HCT116 (cell line): ENCODE measurements around the gene PRCC. TPM values are rescaled to one million over a fixed set of nuclear protein-coding genes. Genes with fewer than 3 reads are reported as not detected.

Source experiments
- ATAC-seq: fragments of 200-7000 bp; cut with Tn5 transposase; 2 replicates; pipeline ENCODE4 v1.9.1; 2020; ENCODE audit warnings: mild to moderate bottlenecking, moderate library complexity
- BruUV-seq: library from RNA; stranded (reverse); fragments of 400-500 nt; replicated peaks from 2 replicates; lab custom pipeline; 2021; lab: Mats Ljungman, UMichigan
- CTCF ChIA-PET: fragments of 300-600 bp; sonication (Branson Sonifier 250); formaldehyde crosslinking; loops from one replicate; lab custom pipeline; 2021; ENCODE audit warnings: antibody characterized with exemption; lab: Charles Lee
- POLR2A ChIA-PET: fragments of 300-600, 350-600 bp; sonication (Branson Sonifier 250); formaldehyde crosslinking; loops from one replicate; lab custom pipeline; 2021; ENCODE audit warnings: antibody characterized with exemption; lab: Charles Lee
- RAD21 ChIA-PET, 2 experiments: fragments of 300-600 bp; sonication (Branson Sonifier 250); formaldehyde crosslinking; loops; one replicate each; lab custom pipeline; 2023; ENCODE audit warnings: low total read pairs in 2 of 2; ENCODE audit not compliant: uncharacterized antibody in 2 of 2, unreplicated experiment in 2 of 2, low non-redundant PET in 1 of 2; lab: Charles Lee
- DNase-seq: peaks from one replicate; pipeline ENCODE4 v3.0.0-alpha.2; 2010; ENCODE audit warnings: low read depth, low spot score
- H2AFZ ChIP-seq: fragments of 200-600 bp; shearing (Covaris generic), sonication (generic); 2 replicates; pipeline ENCODE4 v1.6.1; 2017; ENCODE audit warnings: low read depth, mixed run types, mixed read lengths, antibody characterized with exemption, low read length; ENCODE audit not compliant: poor library complexity, severe bottlenecking
- H3K27ac ChIP-seq: 2 replicates; pipeline ENCODE4 v1.5.1; 2012; ENCODE audit warnings: low read depth, low read length
- H3K27me3 ChIP-seq: fragments of 200-600 bp; sonication (generic); 2 replicates; pipeline ENCODE4 v1.6.1; 2016; ENCODE audit warnings: mixed run types, low read length, mixed read lengths; ENCODE audit not compliant: insufficient read depth
- H3K36me3 ChIP-seq, 2 experiments: fragments of 200-500 bp in 1 of 2; fragments of 200-600 bp in 1 of 2; sonication (Bioruptor generic) in 1 of 2; sonication (generic) in 1 of 2; 2 replicates each; pipeline versions ENCODE4 v1.5.1 to v1.6.1; 2014 to 2016; ENCODE audit warnings: low read length in 2 of 2, inconsistent platforms in 1 of 2, mixed read lengths in 1 of 2, mixed run types in 1 of 2; ENCODE audit not compliant: insufficient read depth in 2 of 2, control insufficient read depth in 1 of 2
- H3K4me1 ChIP-seq, 2 experiments: fragments of 200-600 bp in 1 of 2; sonication (generic) in 1 of 2; 2 replicates each; pipeline versions ENCODE4 v1.5.1 to v1.6.1; 2012 to 2017; ENCODE audit warnings: low read length in 2 of 2, inconsistent platforms in 1 of 2, mild to moderate bottlenecking in 1 of 2, mixed read lengths in 1 of 2, mixed run types in 1 of 2, moderate library complexity in 1 of 2; ENCODE audit not compliant: insufficient read depth in 2 of 2, control insufficient read depth in 1 of 2
- H3K4me2 ChIP-seq: fragments of 200-600 bp; sonication (generic); 2 replicates; pipeline ENCODE4 v1.6.1; 2017; ENCODE audit warnings: mixed run types, low read length, mixed read lengths
- H3K4me3 ChIP-seq, 2 experiments: fragments of 200-600 bp in 1 of 2; sonication (generic) in 1 of 2; replicated peaks in 1 of 2; 2 replicates each; pipeline ENCODE4 v1.5.1; 2011 to 2016; ENCODE audit warnings: low read length in 2 of 2, control low read depth in 1 of 2, low read depth in 1 of 2, mild to moderate bottlenecking in 1 of 2, mixed read lengths in 1 of 2, mixed run types in 1 of 2
- H3K79me2 ChIP-seq: fragments of 200-600 bp; sonication (generic); 2 replicates; pipeline ENCODE4 v1.6.1; 2017; ENCODE audit warnings: mild to moderate bottlenecking, mixed run types, low read length, moderate library complexity, mixed read lengths; ENCODE audit not compliant: insufficient read depth
- H3K9ac ChIP-seq: fragments of 200-600 bp; sonication (generic); 2 replicates; pipeline ENCODE4 v1.6.1; 2016; ENCODE audit warnings: low read length, mixed read lengths
- H3K9me2 ChIP-seq: fragments of 200-600 bp; sonication (generic), shearing (Covaris generic); 2 replicates; pipeline ENCODE4 v1.6.1; 2017; ENCODE audit warnings: mixed run types, mild to moderate bottlenecking, moderate library complexity; ENCODE audit not compliant: insufficient read depth
- H3K9me3 ChIP-seq, 2 experiments: fragments of 200-500 bp in 1 of 2; fragments of 200-600 bp in 1 of 2; sonication (Bioruptor generic) in 1 of 2; sonication (generic) in 1 of 2; 2 replicates each; pipeline ENCODE4 v1.6.1; 2014 to 2017; ENCODE audit warnings: low read length in 2 of 2, mixed read lengths in 2 of 2, inconsistent platforms in 1 of 2, low read depth in 1 of 2, mild to moderate bottlenecking in 1 of 2, mixed run types in 1 of 2, moderate library complexity in 1 of 2; ENCODE audit not compliant: control insufficient read depth in 1 of 2, insufficient read depth in 1 of 2
- H4K20me1 ChIP-seq: fragments of 200-600 bp; sonication (generic), shearing (Covaris generic); 2 replicates; pipeline ENCODE4 v1.6.1; 2017; ENCODE audit warnings: mixed run types, mild to moderate bottlenecking, moderate library complexity; ENCODE audit not compliant: insufficient read depth
- CTCF ChIP-seq, 3 experiments: fragments of 200-600 bp in 1 of 3; sonication (generic) in 1 of 3; IDR thresholded peaks in 2 of 3; conservative IDR thresholded peaks in 1 of 3; 2 replicates each; pipeline ENCODE4 v1.5.1; 2012 to 2017; ENCODE audit warnings: low read depth in 2 of 3, low read length in 2 of 3, antibody characterized with exemption in 1 of 3, borderline replicate concordance in 1 of 3, control low read depth in 1 of 3, mild to moderate bottlenecking in 1 of 3, mixed read lengths in 1 of 3, mixed run types in 1 of 3, moderate library complexity in 1 of 3; ENCODE audit not compliant: insufficient read depth in 1 of 3
- EGR1 ChIP-seq: IDR thresholded peaks from 2 replicates; pipeline ENCODE4 v1.6.1; 2012; ENCODE audit warnings: low read depth
- EZH2 ChIP-seq: fragments of 200-600 bp; sonication (generic); IDR thresholded peaks from 2 replicates; pipeline ENCODE4 v1.6.1; 2017; ENCODE audit warnings: antibody characterized with exemption, mixed run types
- FOSL1 ChIP-seq: IDR thresholded peaks from 2 replicates; pipeline ENCODE4 v1.6.1; 2012; ENCODE audit warnings: low read depth
- RAD21 ChIP-seq: IDR thresholded peaks from 2 replicates; pipeline ENCODE4 v1.6.1; 2012; ENCODE audit warnings: low read depth, mild to moderate bottlenecking
- SP1 ChIP-seq: IDR thresholded peaks from 2 replicates; pipeline ENCODE4 v1.6.1; 2012; ENCODE audit warnings: low read depth
- SRF ChIP-seq: IDR thresholded peaks from 2 replicates; pipeline ENCODE4 v1.6.1; 2012; ENCODE audit warnings: low read depth
- ZFX ChIP-seq: fragments of 450-650 bp; IDR thresholded peaks from 2 replicates; pipeline ENCODE4 v1.6.1; 2017
- ZNF274 ChIP-seq: fragments of 200-500 bp; sonication (Bioruptor generic); IDR thresholded peaks from 2 replicates; pipeline ENCODE4 v1.6.1; 2014; ENCODE audit warnings: mild to moderate bottlenecking, low read depth, low read length, inconsistent platforms
- intact Hi-C: fragments of 100-400 bp; cut with micrococcal nuclease; formaldehyde crosslinking; loops from 2 replicates; pipeline ENCODE4 v1.10.0; 2022
- total RNA-seq: library from RNA; stranded (reverse); gene quantifications from one replicate; pipeline ENCODE4 v1.2.1, GENCODE V29; 2021; ENCODE audit not compliant: unreplicated experiment
- TF ChIP-seq, protein P1 (sequence below): IDR thresholded peaks from 2 replicates; pipeline ENCODE4 v1.6.1; 2012
- TF ChIP-seq, protein P2 (sequence below): IDR thresholded peaks from 2 replicates; pipeline ENCODE4 v1.6.1; 2011; ENCODE audit warnings: mild to moderate bottlenecking, low read length, moderate library complexity; ENCODE audit not compliant: insufficient replicate concordance; ENCODE audit errors: extremely low read depth

PRCC gene
- total RNA-seq, 1 experiment from 2014 or later = 78.1 TPM

GRCh38 chr1:156826630-156827029 lies 59.3 kb downstream of the PRCC start:
- no peaks in the 10 kb centered on the region for H3K9me3 ChIP-seq
- no peak overlapping the region for H3K9ac ChIP-seq
- DNase-seq = no peak
- no peak overlapping the region for H3K4me2 ChIP-seq
- ChIA-PET POLR2A (no interaction called here), RAD21 (no interaction called here), CTCF (interaction anchor here (1.4 kb wide), 1 partner anchor 12 kb away, joined by 4 read pairs; no protein-coding TSS in a partner anchor)
- no peaks in the 10 kb centered on the region for H3K9me2 ChIP-seq
- TF ChIP-seq CTCF (IDR thresholded peaks at IDR 0.05 in 2 of 3, conservative IDR thresholded peaks at IDR 0.05 in 1 of 3; ENCODE audit: borderline replicate concordance in 1 of 3, insufficient read depth in 1 of 3, low read depth in 2 of 3, low read length in 2 of 3) (no peak), SRF (no peak)
- ATAC-seq = no peak
- no peak overlapping the region for H3K4me3 ChIP-seq
- H3K79me2 ChIP-seq = no peaks in the 10 kb centered on the region
- peaks cover 0 to 8% of the 10 kb centered on the region in 2 experiments; a peak in 1 of 4 replicates for H3K4me1 ChIP-seq
- intact Hi-C loops = no loop called here
- BruUV-seq = no TSS peak
- no peaks in the 10 kb centered on the region for H4K20me1 ChIP-seq
- H3K27ac ChIP-seq = no peak overlapping the region
- no peak overlapping the region for H2AFZ ChIP-seq
- H3K36me3 ChIP-seq = no peaks in the 10 kb centered on the region
- no peaks in the 10 kb centered on the region; the same call in 1 of the 2 replicates for H3K27me3 ChIP-seq

- Histone ChIP-seq H2AFZ (no peak overlapping the region), H3K9ac (no peak overlapping the region), H3K27ac (no peak overlapping the region), H3K27me3 (peaks cover 7% of the 10 kb centered on the region; the same call in 1 of the 2 replicates), H4K20me1 (no peaks in the 10 kb centered on the region), H3K79me2 (no peaks in the 10 kb centered on the region), H3K4me3 (no peak overlapping the region), H3K9me3 (no peaks in the 10 kb centered on the region), H3K4me1 (no peaks in the 10 kb centered on the region), H3K4me2 (no peak overlapping the region), H3K9me2 (no peaks in the 10 kb centered on the region), H3K36me3 (no peaks in the 10 kb centered on the region)
- CTCF ChIA-PET = interaction anchor here (1.1 kb wide), 1 partner anchor 10 kb away, joined by 5 read pairs; no protein-coding TSS in a partner anchor
- intact Hi-C loops = no loop called here
- BruUV-seq = no TSS peak
- no peak for DNase-seq
- no peak for ATAC-seq
- POLR2A ChIA-PET = no interaction called here
- RAD21 ChIA-PET = no interaction called here
- TF ChIP-seq RAD21 (no peak), EGR1 (no peak), SP1 (no peak), SRF (no peak), CTCF (IDR thresholded peaks at IDR 0.05 in 2 of 3, conservative IDR thresholded peaks at IDR 0.05 in 1 of 3; ENCODE audit: borderline replicate concordance in 1 of 3, insufficient read depth in 1 of 3, low read depth in 2 of 3, low read length in 2 of 3) (no peak), ZNF274 (no peak), FOSL1 (no peak), ZFX (no peak), EZH2 (no peak)
- TF ChIP-seq, protein P1, sequence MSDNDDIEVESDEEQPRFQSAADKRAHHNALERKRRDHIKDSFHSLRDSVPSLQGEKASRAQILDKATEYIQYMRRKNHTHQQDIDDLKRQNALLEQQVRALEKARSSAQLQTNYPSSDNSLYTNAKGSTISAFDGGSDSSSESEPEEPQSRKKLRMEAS = no peak
- TF ChIP-seq, protein P2, sequence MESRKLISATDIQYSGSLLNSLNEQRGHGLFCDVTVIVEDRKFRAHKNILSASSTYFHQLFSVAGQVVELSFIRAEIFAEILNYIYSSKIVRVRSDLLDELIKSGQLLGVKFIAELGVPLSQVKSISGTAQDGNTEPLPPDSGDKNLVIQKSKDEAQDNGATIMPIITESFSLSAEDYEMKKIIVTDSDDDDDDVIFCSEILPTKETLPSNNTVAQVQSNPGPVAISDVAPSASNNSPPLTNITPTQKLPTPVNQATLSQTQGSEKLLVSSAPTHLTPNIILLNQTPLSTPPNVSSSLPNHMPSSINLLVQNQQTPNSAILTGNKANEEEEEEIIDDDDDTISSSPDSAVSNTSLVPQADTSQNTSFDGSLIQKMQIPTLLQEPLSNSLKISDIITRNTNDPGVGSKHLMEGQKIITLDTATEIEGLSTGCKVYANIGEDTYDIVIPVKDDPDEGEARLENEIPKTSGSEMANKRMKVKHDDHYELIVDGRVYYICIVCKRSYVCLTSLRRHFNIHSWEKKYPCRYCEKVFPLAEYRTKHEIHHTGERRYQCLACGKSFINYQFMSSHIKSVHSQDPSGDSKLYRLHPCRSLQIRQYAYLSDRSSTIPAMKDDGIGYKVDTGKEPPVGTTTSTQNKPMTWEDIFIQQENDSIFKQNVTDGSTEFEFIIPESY = no peak
Measured at GRCh38 chr1:156828400-156829124, 61.2 kb downstream of the PRCC start.
